GM10266 (cell line): Measurements from ENCODE around the gene MED13L.

Source experiments
- DNase-seq: peaks from one replicate; pipeline ENCODE4 v3.0.0; 2012; ENCODE audit errors: extremely low spot score
- CTCF ChIP-seq: IDR thresholded peaks from 2 replicates; pipeline ENCODE4 v1.5.1; 2012; ENCODE audit warnings: mild to moderate bottlenecking, low read depth; ENCODE audit not compliant: control insufficient read depth, insufficient read depth; ENCODE audit errors: missing control alignments

Gene MED13L

DNA sequence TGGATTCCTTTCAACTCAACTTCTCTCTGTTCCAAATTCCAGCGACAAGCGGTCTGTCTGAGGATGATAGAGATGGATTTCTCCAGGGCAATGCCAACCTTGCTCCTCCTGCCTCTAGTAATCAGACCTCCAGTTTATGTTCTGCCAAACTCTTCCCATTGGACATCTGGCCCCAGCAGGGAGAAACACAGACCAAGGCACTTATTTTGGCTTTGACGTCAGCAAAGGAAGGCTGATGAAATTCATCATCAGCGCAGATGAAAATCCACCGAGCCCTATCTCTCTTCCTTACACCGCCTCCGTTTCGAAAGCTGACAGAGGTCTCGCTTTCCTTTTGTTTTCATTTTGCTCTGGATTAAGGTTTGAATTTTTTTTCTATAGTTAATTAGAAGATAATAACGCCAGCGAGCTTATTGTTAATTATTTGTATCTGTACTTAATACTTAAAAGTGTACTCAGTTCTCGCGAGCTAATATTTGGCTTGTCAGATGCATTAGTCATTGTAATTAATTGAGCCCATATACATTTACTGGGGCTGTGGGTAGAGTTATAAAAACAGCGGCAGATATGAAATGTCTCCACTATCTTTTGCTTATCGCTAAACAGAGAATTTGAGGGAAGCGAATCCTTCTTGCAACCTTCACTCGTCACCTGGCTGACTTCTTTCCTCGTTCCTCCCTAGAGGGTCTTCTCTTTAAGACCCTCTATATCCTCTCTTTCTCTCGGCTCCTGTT lies 35.9 kb upstream of the MED13L start:
- DNase-seq: no peak
- no peak for TF ChIP-seq CTCF

- no peak for TF ChIP-seq CTCF
- no peak for DNase-seq
Observed at GRCh38 chr12:116310082-116310481, 32.6 kb upstream of the MED13L start.

DNA sequence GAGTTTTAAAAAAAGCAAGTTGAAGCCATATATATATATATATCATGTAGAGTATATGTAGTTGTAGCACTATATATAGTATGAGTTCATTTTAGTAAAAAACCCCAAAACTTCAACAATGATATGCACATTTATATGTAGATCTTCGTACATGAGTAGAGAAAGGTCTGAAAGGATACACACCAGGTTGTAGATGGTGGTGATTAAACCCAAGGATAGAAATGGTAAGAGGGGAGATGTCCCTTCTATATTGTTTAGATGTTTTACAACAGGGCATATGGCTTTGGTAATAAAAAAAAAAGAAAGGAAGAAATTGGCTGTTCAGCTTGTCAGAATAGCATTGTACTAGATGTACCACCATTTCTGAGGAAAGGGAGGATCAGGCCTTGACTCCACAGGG lies 31.9 kb upstream of the MED13L start:
- DNase-seq: no peak
- no peak for TF ChIP-seq CTCF

DNA sequence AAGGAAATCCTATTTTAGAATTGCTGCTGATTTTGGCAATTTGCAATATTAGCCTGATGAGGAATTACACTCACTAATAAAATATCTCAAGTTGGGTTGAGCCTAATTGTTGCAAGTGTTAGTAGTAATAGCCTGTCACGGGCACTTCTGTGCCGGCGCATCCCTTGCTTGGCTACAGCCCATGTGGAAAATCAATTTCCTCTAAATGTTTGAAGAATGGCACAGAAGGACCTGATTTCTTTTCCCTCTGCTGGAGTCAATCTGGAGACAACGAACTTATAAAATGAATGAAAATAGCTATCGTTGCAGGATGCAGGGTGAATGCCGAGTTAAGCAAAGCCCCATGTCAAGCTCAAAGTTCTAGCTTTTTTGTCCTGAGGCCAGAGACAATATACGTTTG lies 31.2 kb upstream of the MED13L start:
- no peak for TF ChIP-seq CTCF
- DNase-seq: no peak

- no peak for DNase-seq
- no peak for TF ChIP-seq CTCF
Observed at GRCh38 chr12:116306968-116307367, 29.5 kb upstream of the MED13L start.

DNA sequence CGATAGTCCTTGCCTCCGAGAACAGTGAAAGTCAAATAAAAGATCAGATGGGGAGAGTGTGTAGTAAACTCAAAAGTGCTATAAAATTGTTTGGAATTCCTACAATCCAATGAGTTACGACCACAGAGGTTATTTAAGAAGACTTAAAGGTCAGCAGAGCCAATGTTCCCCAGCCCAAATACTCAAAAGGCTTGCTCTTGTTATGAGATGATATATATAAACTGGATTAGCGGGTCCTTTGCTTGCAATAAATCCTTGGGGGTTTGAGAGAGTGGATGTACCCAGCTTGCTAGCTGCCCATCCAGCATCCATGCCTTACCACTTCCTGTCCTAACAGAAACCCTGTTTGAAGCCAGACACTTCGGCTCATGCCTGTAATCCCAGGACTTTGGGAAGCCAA lies 29.0 kb upstream of the MED13L start:
- no peak for TF ChIP-seq CTCF
- no peak for DNase-seq

GRCh38 chr12:116304621-116305020 lies 27.1 kb upstream of the MED13L start:
- no peak for DNase-seq
- TF ChIP-seq CTCF: no peak
